ENCODE results near the gene IGLON5.

Gene IGLON5

GRCh38 chr19:51338563-51339312 lies 27.3 kb downstream of the IGLON5 start:
- Mint-ChIP-seq H3K36me3 (no peaks in the 10 kb centered on the region), H3K9me3 (no peaks in the 10 kb centered on the region), H3K27me3 (peaks cover 55% of the 10 kb centered on the region), H3K4me3 (peak overlapping the region; percentile 83), H3K4me1 (peaks cover 16% of the 10 kb centered on the region), H3K27ac (no peak overlapping the region)
- CTCF ChIA-PET, result interaction anchor here (0.6 to 3.2 kb wide), 11 partner anchors 20 to 101 kb away, joined by 3 to 27 read pairs (median 6); partner anchors contain the start of genes ETFB and SIGLEC10
- peak; percentile 91 for DNase-seq

GRCh38 chr19:51339313-51339686 lies 27.9 kb downstream of the IGLON5 start:
- H3K4me3 Mint-ChIP-seq, result peak overlapping the region; percentile 83
- H3K27me3 Mint-ChIP-seq, result peaks cover 55% of the 10 kb centered on the region
- CTCF ChIA-PET, result interaction anchor here (0.6 to 3.2 kb wide), 9 partner anchors 19 to 100 kb away, joined by 3 to 27 read pairs (median 6); partner anchors contain the start of gene ETFB
- H3K27ac Mint-ChIP-seq, result peak overlapping the region; percentile 19
- no peaks in the 10 kb centered on the region for H3K36me3 Mint-ChIP-seq
- H3K4me1 Mint-ChIP-seq, result peaks cover 16% of the 10 kb centered on the region
- H3K9me3 Mint-ChIP-seq, result no peaks in the 10 kb centered on the region
- no peak for DNase-seq

GRCh38 chr19:51339687-51340656 lies 28.5 kb downstream of the IGLON5 start:
- peaks cover 16% of the 10 kb centered on the region for H3K4me1 Mint-ChIP-seq
- CTCF ChIA-PET, result interaction anchor here (0.6 to 3.2 kb wide), 12 partner anchors 11 to 102 kb away, joined by 3 to 27 read pairs (median 4); partner anchors contain the start of genes ETFB and SIGLEC10
- H3K36me3 Mint-ChIP-seq, result peaks cover 4% of the 10 kb centered on the region
- peak overlapping the region; percentile 19 for H3K27ac Mint-ChIP-seq
- H3K4me3 Mint-ChIP-seq, result peak overlapping the region; percentile 83
- peak; percentile 95 for DNase-seq
- no peaks in the 10 kb centered on the region for H3K9me3 Mint-ChIP-seq
- peaks cover 55% of the 10 kb centered on the region for H3K27me3 Mint-ChIP-seq

GRCh38 chr19:51341066-51341465 lies 29.6 kb downstream of the IGLON5 start:
- CTCF ChIA-PET, result interaction anchor here (0.8 to 1.8 kb wide), 5 partner anchors 12 to 100 kb away, joined by 3 to 6 read pairs (median 4); partner anchors contain the start of gene SIGLEC10
- H3K27me3 Mint-ChIP-seq, result peaks cover 54% of the 10 kb centered on the region
- no peak overlapping the region for H3K27ac Mint-ChIP-seq
- H3K4me3 Mint-ChIP-seq, result peak overlapping the region; percentile 59
- peaks cover 16% of the 10 kb centered on the region for H3K4me1 Mint-ChIP-seq
- no peaks in the 10 kb centered on the region for H3K9me3 Mint-ChIP-seq
- no peak for DNase-seq
- H3K36me3 Mint-ChIP-seq, result peaks cover 7% of the 10 kb centered on the region

GRCh38 chr19:51341976-51342580 lies 30.6 kb downstream of the IGLON5 start, which contains the start of gene VSIG10L:
TSS of gene VSIG10L (minus strand) at chr19:51342139. CDS start at chr19:51342124, 15 bp downstream.
- CTCF ChIA-PET, result interaction anchor here (1.4 to 1.8 kb wide), 2 partner anchors 23 to 53 kb away, joined by 4 to 6 read pairs; no protein-coding TSS in a partner anchor
- H3K36me3 Mint-ChIP-seq, result peaks cover 15% of the 10 kb centered on the region
- peaks cover 16% of the 10 kb centered on the region for H3K4me1 Mint-ChIP-seq
- peak within 1 kb of the TSS; percentile 59 for H3K4me3 Mint-ChIP-seq
- no peaks in the 10 kb centered on the region for H3K9me3 Mint-ChIP-seq
- no peak within 1 kb of the TSS for H3K27ac Mint-ChIP-seq
- DNase-seq, result no peak
- H3K27me3 Mint-ChIP-seq, result peaks cover 49% of the 10 kb centered on the region

- DNase-seq, result no peak
- H3K4me3 Mint-ChIP-seq, result no peak overlapping the region
- peaks cover 19% of the 10 kb centered on the region for H3K36me3 Mint-ChIP-seq
- H3K27ac Mint-ChIP-seq, result no peak overlapping the region
- H3K4me1 Mint-ChIP-seq, result peaks cover 16% of the 10 kb centered on the region
- peaks cover 44% of the 10 kb centered on the region for H3K27me3 Mint-ChIP-seq
- H3K9me3 Mint-ChIP-seq, result no peaks in the 10 kb centered on the region
- CTCF ChIA-PET, result interaction anchor here (0.9 to 1.4 kb wide), 2 partner anchors 53 to 65 kb away, joined by 3 to 4 read pairs; no protein-coding TSS in a partner anchor
Observed at GRCh38 chr19:51342631-51343569, 31.5 kb downstream of the IGLON5 start.

GRCh38 chr19:51345076-51345620 lies 33.7 kb downstream of the IGLON5 start:
- H3K36me3 Mint-ChIP-seq, result peaks cover 25% of the 10 kb centered on the region
- H3K4me3 Mint-ChIP-seq, result no peak overlapping the region
- H3K27me3 Mint-ChIP-seq, result peaks cover 27% of the 10 kb centered on the region
- peaks cover 4% of the 10 kb centered on the region for H3K4me1 Mint-ChIP-seq
- CTCF ChIA-PET, result no interaction called here
- no peak for DNase-seq
- no peak overlapping the region for H3K27ac Mint-ChIP-seq
- H3K9me3 Mint-ChIP-seq, result no peaks in the 10 kb centered on the region

- H3K9me3 Mint-ChIP-seq, result no peaks in the 10 kb centered on the region
- CTCF ChIA-PET, result no interaction called here
- peaks cover 11% of the 10 kb centered on the region for H3K27me3 Mint-ChIP-seq
- no peak overlapping the region for H3K4me3 Mint-ChIP-seq
- DNase-seq, result no peak
- no peak overlapping the region for H3K27ac Mint-ChIP-seq
- H3K4me1 Mint-ChIP-seq, result no peaks in the 10 kb centered on the region
- peaks cover 35% of the 10 kb centered on the region for H3K36me3 Mint-ChIP-seq
Observed at GRCh38 chr19:51346742-51347141, 35.3 kb downstream of the IGLON5 start.

GRCh38 chr19:51347209-51347928 lies 35.9 kb downstream of the IGLON5 start:
- no peak for DNase-seq
- peaks cover 5% of the 10 kb centered on the region for H3K27me3 Mint-ChIP-seq
- H3K4me3 Mint-ChIP-seq, result no peak overlapping the region
- no peak overlapping the region for H3K27ac Mint-ChIP-seq
- no peaks in the 10 kb centered on the region for H3K4me1 Mint-ChIP-seq
- H3K36me3 Mint-ChIP-seq, result peaks cover 42% of the 10 kb centered on the region
- CTCF ChIA-PET, result no interaction called here
- H3K9me3 Mint-ChIP-seq, result no peaks in the 10 kb centered on the region

- DNase-seq, result no peak
- CTCF ChIA-PET, result no interaction called here
- H3K27ac Mint-ChIP-seq, result peak overlapping the region; percentile 43
- peaks cover 21% of the 10 kb centered on the region for H3K4me1 Mint-ChIP-seq
- H3K9me3 Mint-ChIP-seq, result no peaks in the 10 kb centered on the region
- H3K27me3 Mint-ChIP-seq, result no peaks in the 10 kb centered on the region
- peaks cover 40% of the 10 kb centered on the region for H3K36me3 Mint-ChIP-seq
- no peak overlapping the region for H3K4me3 Mint-ChIP-seq
Observed at GRCh38 chr19:51351266-51351990, 40.0 kb downstream of the IGLON5 start.

- Mint-ChIP-seq H3K9me3 (no peaks in the 10 kb centered on the region), H3K4me1 (peaks cover 25% of the 10 kb centered on the region), H3K27ac (no peak overlapping the region), H3K27me3 (no peaks in the 10 kb centered on the region), H3K36me3 (peaks cover 39% of the 10 kb centered on the region), H3K4me3 (no peak overlapping the region)
- DNase-seq, result no peak
- CTCF ChIA-PET, result no interaction called here
Observed at GRCh38 chr19:51352783-51353360, 41.4 kb downstream of the IGLON5 start.
